ENCODE measurements around the gene PLAC1. TPM values are rescaled to one million over a fixed set of nuclear protein-coding genes. Genes with fewer than 3 reads are reported as not detected.

PLAC1 gene
- total and polyA plus RNA-seq, 2 of the 4 experiments (the other 2 are of a cell fraction): 0.36 to 0.74 TPM

GRCh38 chrX:134646691-134647090, 11.6 kb downstream of the PLAC1 start:
- H3K27ac ChIP-seq (ENCODE audit: insufficient read depth, low read length): no peak overlapping the region
- in situ Hi-C loops (cut with MboI; ENCODE audit: low sequenced_read_pairs) (no loop called here), intact Hi-C loops (cut with micrococcal nuclease) (no loop called here), dilution Hi-C loops (cut with HindIII; ENCODE audit: low sequenced_read_pairs, unreplicated experiment) (no loop called here)
- H2BK15ac ChIP-seq (ENCODE audit: low read depth, low read length): no peak overlapping the region
- no peaks in the 10 kb centered on the region for H3K79me1 ChIP-seq (ENCODE audit: low read depth in 1 of 2, low read length in 2 of 2)
- no peak overlapping the region for H2BK5ac ChIP-seq (ENCODE audit: low read depth, low read length, poor library complexity, severe bottlenecking)
- no peak overlapping the region for H4K91ac ChIP-seq (ENCODE audit: insufficient read depth, low read depth, low read length)
- H3K36me3 ChIP-seq (ENCODE audit: control insufficient read depth, insufficient read depth, low read length): no peaks in the 10 kb centered on the region
- H3K4me3 ChIP-seq (ENCODE audit: insufficient read depth, low read depth, low read length): no peak overlapping the region
- H2AK5ac ChIP-seq (ENCODE audit: low read depth, low read length): no peak overlapping the region
- H3K4me2 ChIP-seq (ENCODE audit: low read depth, low read length): no peak overlapping the region
- ChIA-PET CTCF (no interaction called here), POLR2A (ENCODE audit: unreplicated experiment) (no interaction called here)
- no peak overlapping the region for H3K23ac ChIP-seq (ENCODE audit: low read depth, low read length)
- no peaks in the 10 kb centered on the region for H4K20me1 ChIP-seq (ENCODE audit: insufficient read depth, low read length)
- 57% methylated on average over 1 of the region's 4 CpGs; no CpG with 5 or more reads in 1 of the 2 experiments for WGBS, 2 experiments (ENCODE audit: extremely low coverage in 2 of 2, insufficient read length in 1 of 2)
- no TSS peak for BruUV-seq (replicated peaks)
- H3K9ac ChIP-seq (ENCODE audit: low read depth, low read length): no peak overlapping the region
- no peak overlapping the region for H4K5ac ChIP-seq (ENCODE audit: low read depth, low read length)
- no peak overlapping the region for H2BK20ac ChIP-seq (ENCODE audit: low read depth, low read length)
- no peaks in the 10 kb centered on the region for H3K9me3 ChIP-seq (ENCODE audit: control insufficient read depth, insufficient read depth, low read length)
- H2AFZ ChIP-seq (replicated peaks; ENCODE audit: low read length, poor library complexity): no peak overlapping the region
- no peak overlapping the region for H2BK120ac ChIP-seq (ENCODE audit: low read depth, low read length)
- ATAC-seq (ENCODE audit: low read depth) (no peak), DNase-seq (no peak)
- no peaks in the 10 kb centered on the region for H3K9me1 ChIP-seq (ENCODE audit: insufficient read depth, low read length)
- no peak overlapping the region for H3K18ac ChIP-seq (ENCODE audit: low read depth, low read length)
- H4K8ac ChIP-seq (ENCODE audit: low read depth in 2 of 2, low read length in 2 of 2): no peak overlapping the region
- peaks cover 2% of the 10 kb centered on the region; the same call in 1 of the 2 replicates for H3K4me1 ChIP-seq (ENCODE audit: control insufficient read depth, insufficient read depth, low read length)
- no peak overlapping the region for H3K4ac ChIP-seq (ENCODE audit: low read depth, low read length)
- TF ChIP-seq CEBPB (IDR thresholded peaks at IDR 0.05; ENCODE audit: low read depth, low read length) (no peak), FOS (IDR thresholded peaks at IDR 0.05; ENCODE audit: low read depth, low read length) (no peak), RCOR1 (IDR thresholded peaks at IDR 0.05; ENCODE audit: insufficient replicate concordance, low read length) (no peak), POLR2A (IDR thresholded peaks at IDR 0.05; ENCODE audit: low read depth, low read length) (no peak), RAD21 (IDR thresholded peaks at IDR 0.05; ENCODE audit: low read length) (no peak), BHLHE40 (IDR thresholded peaks at IDR 0.05; ENCODE audit: low read depth, low read length) (no peak), CHD1 (IDR thresholded peaks at IDR 0.05; ENCODE audit: low read depth, low read length) (no peak), MAFK (IDR thresholded peaks at IDR 0.05; ENCODE audit: low read depth, low read length) (no peak), MAZ (IDR thresholded peaks at IDR 0.05; ENCODE audit: borderline replicate concordance, low read depth, low read length) (no peak), ELK1 (IDR thresholded peaks at IDR 0.05; ENCODE audit: borderline replicate concordance, low read depth, low read length) (no peak), NFE2L2 (IDR thresholded peaks at IDR 0.05; ENCODE audit: low read depth, low read length) (no peak), CTCF (conservative IDR thresholded peaks at IDR 0.05; ENCODE audit: low read depth, low read length) (no peak), MXI1 (IDR thresholded peaks at IDR 0.05; ENCODE audit: borderline replicate concordance, low read depth, low read length) (no peak), RFX5 (IDR thresholded peaks at IDR 0.05; ENCODE audit: low read depth, low read length) (no peak), SMC3 (IDR thresholded peaks at IDR 0.05; ENCODE audit: low read depth, low read length) (no peak)
- H3K56ac ChIP-seq (ENCODE audit: extremely low read depth, insufficient read depth, low read length): no peak overlapping the region
- H2AK9ac ChIP-seq (replicated peaks; ENCODE audit: low read depth, low read length, poor library complexity): no peak overlapping the region
- peaks cover 6% of the 10 kb centered on the region for H3K27me3 ChIP-seq (ENCODE audit: control insufficient read depth, insufficient read depth, low read length)
- H3K14ac ChIP-seq (replicated peaks; ENCODE audit: low read depth, low read length): no peak overlapping the region

All from IMR-90 (cell line).